Fibroblast of mammary gland (primary cell): ENCODE measurements around the gene DLK1.

Experiments
- DNase-seq: peaks from one replicate; pipeline ENCODE4 v3.0.0-alpha.2; 2010; ENCODE audit warnings: low read depth
- H3K4me3 ChIP-seq: 2 replicates; pipeline ENCODE4 v1.5.1; 2011; ENCODE audit warnings: low read depth, mild to moderate bottlenecking, low read length, moderate library complexity; ENCODE audit not compliant: control insufficient read depth
- CTCF ChIP-seq: conservative IDR thresholded peaks from 2 replicates; pipeline ENCODE4 v1.5.1; 2011; ENCODE audit warnings: low read depth, low read length, inconsistent platforms; ENCODE audit not compliant: control insufficient read depth, insufficient read depth

The DLK1 gene

GRCh38 chr14:100692859-100693558, 33.7 kb upstream of the DLK1 start:
- no peak for TF ChIP-seq CTCF
- DNase-seq = peak; percentile 92

GRCh38 chr14:100693877-100694578, 32.7 kb upstream of the DLK1 start:
- H3K4me3 ChIP-seq = no peak overlapping the region
- no peak for TF ChIP-seq CTCF
- DNase-seq = no peak

More at GRCh38 chr14:100692859-100693558, 33.7 kb upstream of the DLK1 start:
- H3K4me3 ChIP-seq = no peak overlapping the region

GRCh38 chr14:100694579-100695422, 31.9 kb upstream of the DLK1 start:
- no peak for DNase-seq
- TF ChIP-seq CTCF = no peak
- H3K4me3 ChIP-seq = no peak overlapping the region

GRCh38 chr14:100695423-100695738, 31.3 kb upstream of the DLK1 start:
- no peak for TF ChIP-seq CTCF
- peak; percentile 30 for DNase-seq
- no peak overlapping the region for H3K4me3 ChIP-seq

- H3K4me3 ChIP-seq = no peak overlapping the region
- DNase-seq = no peak
- TF ChIP-seq CTCF = no peak
Observed at GRCh38 chr14:100696008-100696407, 30.7 kb upstream of the DLK1 start.

GRCh38 chr14:100696590-100696989, 30.1 kb upstream of the DLK1 start:
- no peak for DNase-seq
- no peak for TF ChIP-seq CTCF
- H3K4me3 ChIP-seq = no peak overlapping the region
